CD4-positive, alpha-beta T cell (primary cell): ENCODE results near the gene ITPRIPL1. TPM values are rescaled to one million over a fixed set of nuclear protein-coding genes. Genes with fewer than 3 reads are reported as not detected.

Experiments
- ATAC-seq: fragments of 200-7000 bp; cut with Tn5 transposase; one replicate; pipeline ENCODE4 v1.10.0; 2022; ENCODE audit warnings: mild to moderate bottlenecking; ENCODE audit not compliant: poor library complexity
- CTCF ChIA-PET: fragments of 350-600 bp; sonication (Branson Sonifier 250); formaldehyde crosslinking; loops from one replicate; lab custom pipeline; 2021; ENCODE audit warnings: antibody characterized with exemption, inconsistent platforms; lab: Charles Lee
- POLR2A ChIA-PET: fragments of 350-600 bp; sonication (Branson Sonifier 250); formaldehyde crosslinking; loops from one replicate; lab custom pipeline; 2021; ENCODE audit warnings: antibody characterized with exemption, inconsistent platforms; lab: Charles Lee
- DNase-seq, 14 experiments: peaks; one replicate each; pipeline ENCODE4 v3.0.0-alpha.2; 2013 to 2020; ENCODE audit warnings: mixed read lengths in 2 of 14
- H3K27ac ChIP-seq, 2 donors: one replicate each; pipeline versions ENCODE4 v1.5.1 to v1.7.0; 2013; ENCODE audit warnings: low read length in 2 of 2, low read depth in 1 of 2, mild to moderate bottlenecking in 1 of 2
- H3K27me3 ChIP-seq, 2 experiments: 1 replicate in 1 of 2; 2 replicates in 1 of 2; pipeline versions ENCODE4 v1.6.1 to v1.7.0; 2013; ENCODE audit warnings: low read length in 2 of 2, control low read depth in 1 of 2, mild to moderate bottlenecking in 1 of 2, moderate library complexity in 1 of 2; ENCODE audit not compliant: insufficient read depth in 2 of 2, control insufficient read depth in 1 of 2
- H3K36me3 ChIP-seq: one replicate; pipeline ENCODE4 v1.6.1; 2013; ENCODE audit warnings: low read length, control low read depth; ENCODE audit not compliant: insufficient read depth
- H3K4me1 ChIP-seq: one replicate; pipeline ENCODE4 v1.6.1; 2013; ENCODE audit warnings: low read length, control low read depth; ENCODE audit not compliant: insufficient read depth
- H3K4me3 ChIP-seq: one replicate; pipeline ENCODE4 v1.5.1; 2013; ENCODE audit warnings: mild to moderate bottlenecking, low read length, moderate library complexity
- H3K9me3 ChIP-seq, 2 experiments: 1 replicate in 1 of 2; 2 replicates in 1 of 2; pipeline versions ENCODE4 v1.6.1 to v1.7.0; 2013; ENCODE audit warnings: low read length in 2 of 2, mild to moderate bottlenecking in 2 of 2, control low read depth in 1 of 2, moderate library complexity in 1 of 2; ENCODE audit not compliant: control insufficient read depth in 1 of 2, insufficient read depth in 1 of 2
- H3K27ac Mint-ChIP-seq: one replicate; pipeline ENCODE4 v1.8.0; 2020; ENCODE audit warnings: mixed read lengths
- H3K27me3 Mint-ChIP-seq: one replicate; pipeline ENCODE4 v1.8.0; 2021; ENCODE audit warnings: mixed read lengths
- H3K36me3 Mint-ChIP-seq: one replicate; pipeline ENCODE4 v1.8.0; 2021; ENCODE audit warnings: low read depth, mixed read lengths
- H3K4me1 Mint-ChIP-seq: one replicate; pipeline ENCODE4 v1.8.0; 2021; ENCODE audit warnings: low read depth, mixed read lengths
- H3K4me3 Mint-ChIP-seq: one replicate; pipeline ENCODE4 v1.8.0; 2020; ENCODE audit warnings: mild to moderate bottlenecking, mixed read lengths
- H3K9me3 Mint-ChIP-seq: one replicate; pipeline ENCODE4 v1.8.0; 2020; ENCODE audit warnings: mixed read lengths
- CTCF ChIP-seq: fragments of 200-600 bp; IDR thresholded peaks from one replicate; pipeline ENCODE4 v1.8.0; 2022; ENCODE audit warnings: antibody characterized with exemption, mild to moderate bottlenecking
- intact Hi-C, 2 experiments: fragments of 100-400 bp; cut with DNase I in 1 of 2; cut with micrococcal nuclease in 1 of 2; formaldehyde crosslinking; loops; one replicate each; pipeline versions ENCODE4 v1.15.1 to v1.9.0; 2023 to 2025; cut with DNase I, micrococcal nuclease
- total RNA-seq, 174 experiments: library from RNA in 2 of 174; stranded (reverse) in 2 of 174; gene quantifications; one replicate each; pipeline ENCODE4 v1.2.3 and lab custom pipeline; 2021 to 2026

ITPRIPL1 gene
- total RNA-seq, 2 experiments from 2014 or later: 5.1 to 5.7 TPM

GRCh38 chr2:96353606-96354101 lies 28.5 kb downstream of the ITPRIPL1 start:
- POLR2A ChIA-PET: no interaction called here
- H3K4me3 Mint-ChIP-seq: no peak overlapping the region

GRCh38 chr2:96354492-96354891 lies 29.4 kb downstream of the ITPRIPL1 start:
- intact Hi-C loops: no loop called here
- Mint-ChIP-seq H3K9me3 (no peaks in the 10 kb centered on the region), H3K4me3 (no peak overlapping the region), H3K27ac (no peak overlapping the region), H3K36me3 (no peaks in the 10 kb centered on the region), H3K4me1 (peaks cover 6% of the 10 kb centered on the region), H3K27me3 (no peaks in the 10 kb centered on the region)
- no peak for TF ChIP-seq CTCF
- H3K27ac ChIP-seq: no peak overlapping the region
- ATAC-seq (no peak), DNase-seq (no peak)
- no peak overlapping the region for H3K4me3 ChIP-seq
- H3K36me3 ChIP-seq: peaks cover 4% of the 10 kb centered on the region
- H3K9me3 ChIP-seq: no peaks in the 10 kb centered on the region
- H3K4me1 ChIP-seq: peaks cover 5% of the 10 kb centered on the region
- CTCF ChIA-PET: no interaction called here
- POLR2A ChIA-PET: no interaction called here
- no peaks in the 10 kb centered on the region for H3K27me3 ChIP-seq

More at GRCh38 chr2:96353606-96354101, 28.5 kb downstream of the ITPRIPL1 start:
- Mint-ChIP-seq H3K27me3 (no peaks in the 10 kb centered on the region), H3K27ac (no peak overlapping the region), H3K36me3 (no peaks in the 10 kb centered on the region), H3K4me1 (no peaks in the 10 kb centered on the region), H3K9me3 (no peaks in the 10 kb centered on the region)
- Histone ChIP-seq H3K36me3 (peaks cover 4% of the 10 kb centered on the region), H3K4me1 (no peaks in the 10 kb centered on the region), H3K27ac (no peak overlapping the region), H3K9me3 (no peaks in the 10 kb centered on the region), H3K4me3 (no peak overlapping the region), H3K27me3 (no peaks in the 10 kb centered on the region)
- CTCF ChIA-PET: no interaction called here
- DNase-seq (no peak), ATAC-seq (no peak)
- TF ChIP-seq CTCF: no peak
- intact Hi-C loops: no loop called here

GRCh38 chr2:96356889-96357288 lies 31.8 kb downstream of the ITPRIPL1 start:
- no peak overlapping the region for H3K27ac ChIP-seq
- H3K36me3 ChIP-seq: peaks cover 4% of the 10 kb centered on the region
- ChIA-PET POLR2A (no interaction called here), CTCF (no interaction called here)
- no peaks in the 10 kb centered on the region for H3K36me3 Mint-ChIP-seq
- DNase-seq: no peak
- H3K4me1 ChIP-seq: peaks cover 10% of the 10 kb centered on the region
- no peaks in the 10 kb centered on the region for H3K27me3 Mint-ChIP-seq
- TF ChIP-seq CTCF: no peak
- H3K27ac Mint-ChIP-seq: no peak overlapping the region
- H3K9me3 Mint-ChIP-seq: no peaks in the 10 kb centered on the region
- H3K9me3 ChIP-seq: no peaks in the 10 kb centered on the region
- H3K4me3 ChIP-seq: no peak overlapping the region
- H3K27me3 ChIP-seq: no peaks in the 10 kb centered on the region
- H3K4me3 Mint-ChIP-seq: no peak overlapping the region
- peaks cover 15% of the 10 kb centered on the region for H3K4me1 Mint-ChIP-seq
- no peak for ATAC-seq
- intact Hi-C loops: no loop called here
